ENCODE results near the gene PDIA6. TPM values are rescaled to one million over a fixed set of nuclear protein-coding genes. Genes with fewer than 3 reads are reported as not detected.
A peak's percentile ranks its signal among the peaks of the same experiment; 100 is the strongest.

The PDIA6 gene
- total RNA-seq, 4 donors from 2014 or later: 63.7 to 91.1 (median 77.9) TPM

DNA sequence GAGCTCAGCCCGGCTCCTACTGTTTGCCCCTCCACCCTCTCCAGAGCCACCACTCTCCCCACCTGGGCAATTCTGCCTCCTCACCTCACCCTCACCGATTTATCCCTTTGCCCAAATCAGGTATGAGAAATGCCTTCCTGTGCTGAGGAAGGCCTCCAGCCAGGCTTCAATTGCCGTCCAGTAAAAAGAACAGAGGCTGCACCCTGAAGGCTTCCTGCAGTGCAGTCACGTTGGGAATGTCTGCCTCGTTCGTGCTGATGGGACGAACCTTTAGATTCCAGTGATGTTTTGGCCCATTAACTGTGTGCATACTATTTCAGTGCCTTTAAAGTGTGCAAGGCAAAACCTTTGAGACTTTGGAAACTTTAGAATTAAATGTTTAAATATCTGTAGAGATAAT, 57.0 kb downstream of the PDIA6 start:
- no peak overlapping the region for H3K4me3 ChIP-seq
- DNase-seq: no peak
- TF ChIP-seq POLR2A (IDR thresholded peaks at IDR 0.05): no peak
- TF ChIP-seq, protein P1, sequence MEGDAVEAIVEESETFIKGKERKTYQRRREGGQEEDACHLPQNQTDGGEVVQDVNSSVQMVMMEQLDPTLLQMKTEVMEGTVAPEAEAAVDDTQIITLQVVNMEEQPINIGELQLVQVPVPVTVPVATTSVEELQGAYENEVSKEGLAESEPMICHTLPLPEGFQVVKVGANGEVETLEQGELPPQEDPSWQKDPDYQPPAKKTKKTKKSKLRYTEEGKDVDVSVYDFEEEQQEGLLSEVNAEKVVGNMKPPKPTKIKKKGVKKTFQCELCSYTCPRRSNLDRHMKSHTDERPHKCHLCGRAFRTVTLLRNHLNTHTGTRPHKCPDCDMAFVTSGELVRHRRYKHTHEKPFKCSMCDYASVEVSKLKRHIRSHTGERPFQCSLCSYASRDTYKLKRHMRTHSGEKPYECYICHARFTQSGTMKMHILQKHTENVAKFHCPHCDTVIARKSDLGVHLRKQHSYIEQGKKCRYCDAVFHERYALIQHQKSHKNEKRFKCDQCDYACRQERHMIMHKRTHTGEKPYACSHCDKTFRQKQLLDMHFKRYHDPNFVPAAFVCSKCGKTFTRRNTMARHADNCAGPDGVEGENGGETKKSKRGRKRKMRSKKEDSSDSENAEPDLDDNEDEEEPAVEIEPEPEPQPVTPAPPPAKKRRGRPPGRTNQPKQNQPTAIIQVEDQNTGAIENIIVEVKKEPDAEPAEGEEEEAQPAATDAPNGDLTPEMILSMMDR (IDR thresholded peaks at IDR 0.05): no peak

DNA sequence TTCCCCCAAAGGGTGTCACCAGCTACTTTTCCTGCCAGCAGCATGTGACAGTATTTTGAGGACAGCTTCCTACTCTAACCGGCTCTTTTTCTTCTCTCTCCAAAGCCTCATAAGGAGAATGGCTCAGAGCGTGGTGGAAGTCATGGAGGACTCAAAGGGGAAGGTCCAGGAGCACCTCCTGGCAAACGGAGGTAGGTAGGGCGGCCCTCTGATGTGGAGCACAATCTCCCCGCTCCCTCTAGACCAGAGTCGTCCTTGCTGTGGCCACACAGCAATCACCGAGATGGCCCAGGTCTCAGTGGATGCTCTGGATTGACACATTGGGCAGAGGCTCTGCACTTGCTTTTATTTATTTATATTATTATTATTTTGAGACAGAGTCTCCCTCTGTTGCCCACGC, 58.7 kb downstream of the PDIA6 start:
- no peak for TF ChIP-seq POLR2A (IDR thresholded peaks at IDR 0.05)
- TF ChIP-seq, protein P1 (IDR thresholded peaks at IDR 0.05): no peak
- no peak for DNase-seq
- no peak overlapping the region for H3K27ac ChIP-seq
- H3K36me3 ChIP-seq: no peaks in the 10 kb centered on the region
- no peaks in the 10 kb centered on the region for H3K9me3 ChIP-seq
- H3K4me1 ChIP-seq: no peaks in the 10 kb centered on the region
- H3K4me3 ChIP-seq: no peak overlapping the region
- H3K27me3 ChIP-seq: no peaks in the 10 kb centered on the region

More for the DNA sequence above, 57.0 kb downstream of the PDIA6 start:
- Histone ChIP-seq H3K9me3 (no peaks in the 10 kb centered on the region), H3K27me3 (no peaks in the 10 kb centered on the region), H3K36me3 (no peaks in the 10 kb centered on the region), H3K4me1 (no peaks in the 10 kb centered on the region), H3K27ac (no peak overlapping the region)

DNA sequence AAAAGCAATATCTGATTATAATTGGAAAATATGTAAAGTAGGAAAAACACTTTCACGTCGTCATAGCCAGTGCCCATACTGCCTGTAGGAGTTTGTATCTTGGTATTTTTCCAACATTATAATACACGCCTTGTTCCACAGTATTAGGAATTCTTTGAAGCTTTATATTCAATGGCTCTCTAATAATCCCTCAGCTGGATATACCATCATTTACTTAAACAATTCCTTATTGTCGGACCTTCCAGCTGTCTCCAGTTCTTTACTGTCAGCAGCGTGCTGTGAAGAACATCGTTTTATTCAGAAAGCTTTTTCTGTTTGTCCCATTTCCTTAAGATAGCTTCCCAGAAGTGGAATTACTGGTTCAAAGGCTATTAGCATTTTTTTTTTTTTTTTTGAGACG, 59.4 kb downstream of the PDIA6 start:
- no peaks in the 10 kb centered on the region for H3K4me1 ChIP-seq
- H3K4me3 ChIP-seq: no peak overlapping the region
- no peaks in the 10 kb centered on the region for H3K36me3 ChIP-seq
- no peak for DNase-seq
- TF ChIP-seq, protein P1 (IDR thresholded peaks at IDR 0.05): no peak
- no peak for TF ChIP-seq POLR2A (IDR thresholded peaks at IDR 0.05)
- H3K27ac ChIP-seq: peak overlapping the region in 1 of 4 donors; percentile 60
- H3K27me3 ChIP-seq: no peaks in the 10 kb centered on the region
- H3K9me3 ChIP-seq: no peaks in the 10 kb centered on the region

DNA sequence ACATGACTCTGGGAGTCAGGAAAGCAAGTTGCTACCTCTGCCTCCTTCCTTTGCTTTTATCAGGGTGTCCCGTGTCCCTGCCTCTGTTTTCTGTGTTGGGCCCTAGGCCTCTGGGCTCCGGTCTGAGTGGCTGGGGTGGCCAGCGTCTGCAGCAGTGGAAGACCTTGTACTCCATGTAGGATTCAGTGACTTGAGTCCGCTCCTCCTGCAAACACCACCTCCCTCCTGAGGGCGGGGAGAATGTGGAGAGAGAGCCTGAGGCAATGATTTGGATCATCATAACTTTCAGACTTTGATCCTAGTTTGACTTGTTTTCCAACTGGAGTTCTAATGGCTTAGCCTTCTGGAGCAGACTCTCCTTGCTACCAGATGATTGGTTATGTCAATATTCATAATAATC, 60.3 kb downstream of the PDIA6 start:
- Histone ChIP-seq H3K36me3 (no peaks in the 10 kb centered on the region), H3K27me3 (no peaks in the 10 kb centered on the region), H3K27ac (no peak overlapping the region), H3K9me3 (no peaks in the 10 kb centered on the region), H3K4me3 (no peak overlapping the region), H3K4me1 (no peaks in the 10 kb centered on the region)
- TF ChIP-seq, protein P1 (IDR thresholded peaks at IDR 0.05): no peak
- no peak for TF ChIP-seq POLR2A (IDR thresholded peaks at IDR 0.05)
- DNase-seq: peak in 2 of 3 donors; percentile 56 to 57

DNA sequence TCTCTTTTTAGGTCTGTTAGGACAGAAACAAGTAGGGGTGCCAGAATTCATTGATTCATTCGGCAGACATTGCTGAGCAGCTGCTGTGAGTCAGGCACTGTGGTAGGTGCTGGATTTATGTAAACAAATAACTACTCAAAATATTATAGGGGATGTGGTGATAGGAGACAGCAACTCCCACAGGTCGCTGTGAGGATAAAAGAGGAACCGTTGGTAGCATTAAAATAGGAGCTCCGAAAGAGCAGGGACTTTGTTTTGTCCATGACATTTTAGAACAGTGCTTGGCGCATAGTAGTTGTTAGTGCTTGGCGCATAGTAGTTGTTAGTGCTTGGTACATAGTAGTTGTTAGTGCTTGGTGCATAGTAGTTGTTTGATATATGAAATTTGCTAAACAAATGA, 62.0 kb downstream of the PDIA6 start:
- Histone ChIP-seq H3K4me1 (no peaks in the 10 kb centered on the region), H3K27ac (no peak overlapping the region), H3K4me3 (no peak overlapping the region), H3K27me3 (no peaks in the 10 kb centered on the region), H3K9me3 (no peaks in the 10 kb centered on the region), H3K36me3 (no peaks in the 10 kb centered on the region)
- no peak for DNase-seq
- no peak for TF ChIP-seq POLR2A (IDR thresholded peaks at IDR 0.05)
- TF ChIP-seq, protein P1 (IDR thresholded peaks at IDR 0.05): no peak

DNA sequence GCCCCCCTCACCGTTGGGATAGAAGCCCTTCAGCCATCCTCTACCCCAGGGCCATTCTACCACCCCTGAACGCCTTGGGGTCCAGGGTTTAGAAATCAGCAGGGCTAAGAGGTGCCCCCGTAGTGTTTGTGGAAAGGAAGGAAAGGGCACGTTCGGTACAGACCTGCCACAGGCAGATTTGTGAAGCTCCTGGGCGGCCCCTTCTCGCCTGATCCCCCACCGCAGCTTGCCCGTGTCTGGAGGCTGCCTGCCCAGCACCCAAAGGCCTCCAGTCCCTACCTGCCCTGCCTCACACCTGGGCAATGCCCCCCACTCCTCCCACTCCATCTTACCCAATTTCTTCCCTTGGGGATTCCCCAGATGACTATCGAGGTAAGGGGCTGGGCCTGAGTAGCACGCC, 69.9 kb downstream of the PDIA6 start:
- no peaks in the 10 kb centered on the region for H3K27me3 ChIP-seq
- H3K4me3 ChIP-seq: no peak overlapping the region
- TF ChIP-seq, protein P1 (IDR thresholded peaks at IDR 0.05): no peak
- TF ChIP-seq POLR2A (IDR thresholded peaks at IDR 0.05): no peak
- H3K36me3 ChIP-seq: no peaks in the 10 kb centered on the region
- H3K4me1 ChIP-seq: no peaks in the 10 kb centered on the region
- H3K9me3 ChIP-seq: no peaks in the 10 kb centered on the region
- DNase-seq: no peak
- H3K27ac ChIP-seq: no peak overlapping the region

Data from Peyer's patch (tissue), 4 donors.